Measurements from ENCODE around the gene BCL2L1.

BCL2L1 gene

GRCh38 chr20:31708736-31709534 lies 13.7 kb downstream of the BCL2L1 start:
- TF ChIP-seq, protein P1, sequence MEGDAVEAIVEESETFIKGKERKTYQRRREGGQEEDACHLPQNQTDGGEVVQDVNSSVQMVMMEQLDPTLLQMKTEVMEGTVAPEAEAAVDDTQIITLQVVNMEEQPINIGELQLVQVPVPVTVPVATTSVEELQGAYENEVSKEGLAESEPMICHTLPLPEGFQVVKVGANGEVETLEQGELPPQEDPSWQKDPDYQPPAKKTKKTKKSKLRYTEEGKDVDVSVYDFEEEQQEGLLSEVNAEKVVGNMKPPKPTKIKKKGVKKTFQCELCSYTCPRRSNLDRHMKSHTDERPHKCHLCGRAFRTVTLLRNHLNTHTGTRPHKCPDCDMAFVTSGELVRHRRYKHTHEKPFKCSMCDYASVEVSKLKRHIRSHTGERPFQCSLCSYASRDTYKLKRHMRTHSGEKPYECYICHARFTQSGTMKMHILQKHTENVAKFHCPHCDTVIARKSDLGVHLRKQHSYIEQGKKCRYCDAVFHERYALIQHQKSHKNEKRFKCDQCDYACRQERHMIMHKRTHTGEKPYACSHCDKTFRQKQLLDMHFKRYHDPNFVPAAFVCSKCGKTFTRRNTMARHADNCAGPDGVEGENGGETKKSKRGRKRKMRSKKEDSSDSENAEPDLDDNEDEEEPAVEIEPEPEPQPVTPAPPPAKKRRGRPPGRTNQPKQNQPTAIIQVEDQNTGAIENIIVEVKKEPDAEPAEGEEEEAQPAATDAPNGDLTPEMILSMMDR (IDR thresholded peaks at IDR 0.05; ENCODE audit: low read depth, low read length): no peak
- Histone ChIP-seq H3K4me3 (ENCODE audit: low read depth, low read length) (no peak overlapping the region), H3K36me3 (peaks cover 95% of the 10 kb centered on the region), H3K27ac (peak overlapping the region; percentile 66), H3K27me3 (ENCODE audit: insufficient read depth, low read depth, severe bottlenecking) (no peaks in the 10 kb centered on the region), H3K9me3 (ENCODE audit: severe bottlenecking) (no peaks in the 10 kb centered on the region)
- no peak for DNase-seq

GRCh38 chr20:31707994-31708735 lies 14.5 kb downstream of the BCL2L1 start:
- no peaks in the 10 kb centered on the region for H3K9me3 ChIP-seq (ENCODE audit: severe bottlenecking)
- H3K36me3 ChIP-seq: peaks cover 95% of the 10 kb centered on the region
- H3K27ac ChIP-seq: peak overlapping the region; percentile 66

DNA sequence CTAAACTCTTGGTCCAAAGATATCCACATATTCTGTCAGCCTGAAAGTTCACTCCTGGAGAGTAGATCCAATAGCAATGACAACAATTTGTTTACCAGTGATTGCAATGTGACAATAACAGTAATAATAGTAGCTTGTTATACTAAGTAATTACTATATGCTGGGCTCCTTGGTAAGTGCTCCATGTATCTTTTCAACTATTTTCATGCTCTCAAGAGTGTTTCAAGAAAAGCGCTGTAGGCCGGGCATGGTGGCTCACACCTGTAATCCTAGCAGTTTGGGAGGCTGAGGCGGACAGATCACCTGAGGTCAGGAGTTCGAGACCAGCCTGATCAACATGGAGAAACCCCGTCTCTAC lies 15.4 kb downstream of the BCL2L1 start:
- TF ChIP-seq, protein P1 (IDR thresholded peaks at IDR 0.05; ENCODE audit: low read depth, low read length): no peak
- peaks cover 96% of the 10 kb centered on the region for H3K36me3 ChIP-seq
- DNase-seq: no peak
- H3K27ac ChIP-seq: no peak overlapping the region
- no peaks in the 10 kb centered on the region for H3K9me3 ChIP-seq (ENCODE audit: severe bottlenecking)
- H3K27me3 ChIP-seq (ENCODE audit: insufficient read depth, low read depth, severe bottlenecking): no peaks in the 10 kb centered on the region
- no peak overlapping the region for H3K4me3 ChIP-seq (ENCODE audit: low read depth, low read length)

More at GRCh38 chr20:31707994-31708735, 14.5 kb downstream of the BCL2L1 start:
- Histone ChIP-seq H3K27me3 (ENCODE audit: insufficient read depth, low read depth, severe bottlenecking) (no peaks in the 10 kb centered on the region), H3K4me3 (ENCODE audit: low read depth, low read length) (no peak overlapping the region)
- DNase-seq: peak; percentile 66
- TF ChIP-seq, protein P1 (IDR thresholded peaks at IDR 0.05; ENCODE audit: low read depth, low read length): no peak

DNA sequence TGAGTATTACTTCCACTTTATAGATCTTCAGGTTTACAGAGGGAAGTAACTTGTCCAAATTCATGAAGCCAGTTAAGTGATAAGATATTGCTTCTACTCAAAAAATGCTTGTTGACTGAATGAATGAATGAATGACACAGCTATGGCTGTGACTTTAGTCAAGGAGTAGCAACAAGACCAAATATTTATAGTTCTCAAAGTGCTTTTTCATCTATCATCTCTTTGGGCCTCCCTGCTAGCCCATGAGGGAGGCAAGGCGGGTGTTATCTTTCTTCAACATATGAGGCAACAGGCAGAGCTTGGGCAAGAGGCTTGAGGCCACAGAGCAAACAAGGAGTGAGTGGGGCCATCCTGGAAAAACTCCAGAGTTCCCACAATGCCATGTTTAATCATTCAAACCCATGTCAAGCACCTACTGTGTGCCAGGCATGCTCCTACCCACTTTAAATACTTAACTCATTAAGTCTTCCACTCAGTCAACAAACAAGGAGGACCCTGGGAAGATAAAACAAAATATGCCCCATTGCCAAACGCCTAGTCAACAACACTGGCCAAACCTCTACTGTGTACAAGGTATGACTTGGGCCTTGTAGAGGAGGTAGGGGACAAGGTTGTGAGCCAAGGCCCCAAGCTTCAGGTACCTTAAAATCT lies 15.9 kb downstream of the BCL2L1 start:
- peaks cover 96% of the 10 kb centered on the region for H3K36me3 ChIP-seq
- DNase-seq: no peak
- TF ChIP-seq, protein P1 (IDR thresholded peaks at IDR 0.05; ENCODE audit: low read depth, low read length): no peak
- H3K27ac ChIP-seq: no peak overlapping the region
- H3K27me3 ChIP-seq (ENCODE audit: insufficient read depth, low read depth, severe bottlenecking): no peaks in the 10 kb centered on the region
- no peak overlapping the region for H3K4me3 ChIP-seq (ENCODE audit: low read depth, low read length)
- no peaks in the 10 kb centered on the region for H3K9me3 ChIP-seq (ENCODE audit: severe bottlenecking)

- Histone ChIP-seq H3K9me3 (ENCODE audit: severe bottlenecking) (no peaks in the 10 kb centered on the region), H3K27me3 (ENCODE audit: insufficient read depth, low read depth, severe bottlenecking) (no peaks in the 10 kb centered on the region), H3K27ac (no peak overlapping the region), H3K36me3 (peaks cover 96% of the 10 kb centered on the region), H3K4me3 (ENCODE audit: low read depth, low read length) (no peak overlapping the region)
- TF ChIP-seq, protein P1 (IDR thresholded peaks at IDR 0.05; ENCODE audit: low read depth, low read length): no peak
- no peak for DNase-seq
Measured at GRCh38 chr20:31705598-31706597, 16.8 kb downstream of the BCL2L1 start.

Measured in WERI-Rb-1 (cell line).